GM23248 (cell line): Measurements from ENCODE around the gene BCAS4. TPM values are rescaled to one million over a fixed set of nuclear protein-coding genes. Genes with fewer than 3 reads are reported as not detected.

Source experiments
- DNase-seq: peaks from one replicate; pipeline ENCODE4 v3.0.0-alpha.2; 2015
- H2AFZ ChIP-seq: fragments of 200-600 bp; sonication (generic); 2 replicates; pipeline ENCODE4 v1.6.1; 2016; ENCODE audit warnings: antibody characterized with exemption
- H3F3A ChIP-seq: fragments of 200-600 bp; sonication (generic); 2 replicates; pipeline ENCODE4 v1.6.1; 2016; ENCODE audit warnings: mild to moderate bottlenecking, antibody characterized with exemption, mixed run types; ENCODE audit not compliant: insufficient read depth
- H3K27ac ChIP-seq: fragments of 200-600 bp; sonication (generic); 2 replicates; pipeline ENCODE4 v1.5.1; 2016; ENCODE audit warnings: mild to moderate bottlenecking
- H3K27me3 ChIP-seq: fragments of 200-600 bp; sonication (generic); replicated peaks from 2 replicates; pipeline ENCODE4 v1.6.1; 2016; ENCODE audit warnings: mild to moderate bottlenecking; ENCODE audit not compliant: insufficient read depth
- H3K36me3 ChIP-seq: fragments of 200-600 bp; sonication (generic); 2 replicates; pipeline ENCODE4 v1.6.1; 2016; ENCODE audit warnings: low read depth, mild to moderate bottlenecking
- H3K4me1 ChIP-seq: fragments of 200-600 bp; sonication (generic); 2 replicates; pipeline ENCODE4 v1.6.1; 2016; ENCODE audit warnings: mild to moderate bottlenecking; ENCODE audit not compliant: insufficient read depth
- H3K4me2 ChIP-seq: fragments of 200-600 bp; sonication (generic); one replicate; pipeline ENCODE4 v1.6.1; 2016; ENCODE audit warnings: mild to moderate bottlenecking; ENCODE audit not compliant: unreplicated experiment
- H3K4me3 ChIP-seq: fragments of 200-600 bp; sonication (generic); 2 replicates; pipeline ENCODE4 v1.5.1; 2016; ENCODE audit warnings: mild to moderate bottlenecking
- H3K79me2 ChIP-seq: fragments of 200-600 bp; sonication (generic); 2 replicates; pipeline ENCODE4 v1.6.1; 2016; ENCODE audit warnings: mild to moderate bottlenecking; ENCODE audit not compliant: insufficient read depth
- H3K9ac ChIP-seq: fragments of 200-600 bp; sonication (generic); 2 replicates; pipeline ENCODE4 v1.6.1; 2016; ENCODE audit warnings: mild to moderate bottlenecking
- H3K9me2 ChIP-seq: fragments of 200-600 bp; sonication (generic); 2 replicates; pipeline ENCODE4 v1.6.1; 2016; ENCODE audit warnings: mixed run types, mild to moderate bottlenecking, moderate library complexity; ENCODE audit not compliant: insufficient read depth
- H3K9me3 ChIP-seq: fragments of 200-600 bp; sonication (generic); one replicate; pipeline ENCODE4 v1.6.1; 2017; ENCODE audit warnings: low read depth
- H4K20me1 ChIP-seq: fragments of 200-600 bp; sonication (generic); 2 replicates; pipeline ENCODE4 v1.6.0; 2016; ENCODE audit not compliant: insufficient read depth
- EZH2 ChIP-seq: fragments of 200-600 bp; sonication (generic); IDR thresholded peaks from 2 replicates; pipeline ENCODE4 v1.6.1; 2018; ENCODE audit warnings: antibody characterized with exemption, mild to moderate bottlenecking; ENCODE audit not compliant: insufficient read depth, poor library complexity, severe bottlenecking
- EZH2phosphoT487 ChIP-seq: fragments of 200-600 bp; sonication (generic); IDR thresholded peaks from 2 replicates; pipeline ENCODE4 v1.6.1; 2018; ENCODE audit warnings: antibody characterized with exemption, moderate library complexity, mild to moderate bottlenecking, low read depth; ENCODE audit not compliant: insufficient read depth
- WGBS, 2 experiments: methylation state at CpG; one replicate each; pipeline ENCODE4 v1.1.6; 2015 to 2017; ENCODE audit warnings: low lambda C conversion rate in 2 of 2, low coverage in 1 of 2; ENCODE audit errors: missing lambda C conversion rate in 2 of 2; 5-methylcytosine and 5-hydroxymethylcytosine counted together
- in situ Hi-C: fragments of 300-500 bp; cut with MboI; formaldehyde crosslinking; loops from 2 replicates; pipeline ENCODE4 v1.15.0; 2020
- polyA plus RNA-seq: library from polyadenylated mRNA; unstranded; fragments of >200 nt; fragmentation: Nextera tagmentation; extraction: Ambion mirVana; gene quantifications from 2 replicates; pipeline ENCODE4 v1.2.1, GENCODE V29; 2016
- total RNA-seq: library from RNA; depleted of rRNA; stranded (reverse); fragments of >200 nt; shearing (Covaris generic); gene quantifications from 2 replicates; pipeline ENCODE4 v1.2.3, GENCODE V29; 2014

The BCAS4 gene
- total and polyA plus RNA-seq, 2 experiments from 2014 or later = 12.6 to 16.8 TPM

DNA sequence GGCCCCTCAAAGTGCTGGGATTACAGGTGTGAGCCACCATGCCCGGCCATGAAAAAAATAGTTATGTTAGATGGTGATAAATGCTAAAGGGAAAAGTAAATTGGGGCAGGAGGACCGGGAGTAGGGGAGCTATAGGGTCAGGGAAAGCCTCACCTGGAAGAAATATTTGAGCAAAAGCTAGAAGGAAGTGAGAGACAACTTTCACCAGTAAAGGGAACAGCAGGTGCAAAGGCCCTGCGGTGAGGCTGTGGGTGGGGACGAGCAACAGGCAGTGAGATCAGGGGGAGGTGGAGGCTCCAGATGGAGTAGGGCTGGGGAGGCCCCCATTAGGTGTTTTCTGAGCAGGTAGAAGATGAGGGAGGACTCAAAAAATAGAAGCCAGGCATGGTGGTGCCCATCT, 16.0 kb downstream of the BCAS4 start:
- H3K4me1 ChIP-seq = peaks cover 9% of the 10 kb centered on the region
- in situ Hi-C loops = loop anchor here (25.0 kb wide), 1 partner anchor 501 kb away; no protein-coding TSS in a partner anchor
- WGBS, 2 experiments = 91 to 94% methylated on average over 4 of the region's 4 CpGs

DNA sequence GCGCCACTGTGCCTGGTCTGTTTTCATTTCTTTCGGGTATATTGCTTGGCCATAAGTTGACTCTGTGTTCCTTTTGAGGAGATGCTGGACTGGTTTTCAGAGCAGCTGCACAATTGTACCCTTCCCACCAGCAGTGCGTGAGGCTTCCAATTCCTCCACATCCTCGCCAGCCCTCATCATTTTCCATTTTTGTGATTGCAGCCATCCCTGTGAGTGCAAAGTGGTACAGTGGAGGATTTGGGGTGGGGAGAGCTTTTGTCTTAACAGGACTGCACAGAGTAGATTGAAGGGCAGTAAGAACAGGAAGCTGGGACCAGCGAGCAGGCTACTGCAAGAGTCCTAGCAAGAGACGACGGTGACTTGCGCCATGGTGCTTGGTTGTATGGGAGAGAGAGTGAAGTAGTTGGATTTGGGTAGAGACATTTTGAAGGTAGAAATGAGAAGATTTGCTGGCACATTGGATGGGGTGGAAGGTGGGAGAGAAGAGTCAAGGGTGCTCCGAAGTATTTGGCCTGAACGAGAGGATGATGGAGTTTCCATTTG, 18.3 kb downstream of the BCAS4 start:
- H3K27me3 ChIP-seq = no peaks in the 10 kb centered on the region
- no peak for DNase-seq
- whole genome bisulfite sequencing, 2 experiments = 88 to 94% methylated on average over 10 of the region's 10 CpGs
- no peak overlapping the region for H3K4me3 ChIP-seq
- H3K9me3 ChIP-seq = no peaks in the 10 kb centered on the region
- H3K36me3 ChIP-seq = no peaks in the 10 kb centered on the region
- peaks cover 12% of the 10 kb centered on the region for H3K4me1 ChIP-seq
- no peaks in the 10 kb centered on the region for H3K79me2 ChIP-seq
- TF ChIP-seq EZH2phosphoT487 (no peak), EZH2 (no peak)
- H3K4me2 ChIP-seq = no peak overlapping the region
- H3K9me2 ChIP-seq = no peaks in the 10 kb centered on the region
- no peaks in the 10 kb centered on the region for H4K20me1 ChIP-seq
- H2AFZ ChIP-seq = no peak overlapping the region
- H3K27ac ChIP-seq = no peak overlapping the region
- H3K9ac ChIP-seq = no peak overlapping the region
- in situ Hi-C loops = loop anchor here (25.0 kb wide), 1 partner anchor 499 kb away; no protein-coding TSS in a partner anchor
- H3F3A ChIP-seq = peaks cover 6% of the 10 kb centered on the region; the same call in 1 of the 2 replicates

More for the DNA sequence above, 16.0 kb downstream of the BCAS4 start:
- H3K9me3 ChIP-seq = no peaks in the 10 kb centered on the region
- H3K27me3 ChIP-seq = no peaks in the 10 kb centered on the region
- H3F3A ChIP-seq = peaks cover 6% of the 10 kb centered on the region; the same call in 1 of the 2 replicates
- H3K27ac ChIP-seq = no peak overlapping the region
- no peak for DNase-seq
- no peaks in the 10 kb centered on the region for H3K79me2 ChIP-seq
- no peak overlapping the region for H2AFZ ChIP-seq
- TF ChIP-seq EZH2phosphoT487 = no peak
- no peak for TF ChIP-seq EZH2
- no peaks in the 10 kb centered on the region for H3K9me2 ChIP-seq
- no peak overlapping the region for H3K4me3 ChIP-seq
- no peaks in the 10 kb centered on the region for H4K20me1 ChIP-seq
- H3K4me2 ChIP-seq = no peak overlapping the region
- no peak overlapping the region for H3K9ac ChIP-seq
- H3K36me3 ChIP-seq = no peaks in the 10 kb centered on the region

DNA sequence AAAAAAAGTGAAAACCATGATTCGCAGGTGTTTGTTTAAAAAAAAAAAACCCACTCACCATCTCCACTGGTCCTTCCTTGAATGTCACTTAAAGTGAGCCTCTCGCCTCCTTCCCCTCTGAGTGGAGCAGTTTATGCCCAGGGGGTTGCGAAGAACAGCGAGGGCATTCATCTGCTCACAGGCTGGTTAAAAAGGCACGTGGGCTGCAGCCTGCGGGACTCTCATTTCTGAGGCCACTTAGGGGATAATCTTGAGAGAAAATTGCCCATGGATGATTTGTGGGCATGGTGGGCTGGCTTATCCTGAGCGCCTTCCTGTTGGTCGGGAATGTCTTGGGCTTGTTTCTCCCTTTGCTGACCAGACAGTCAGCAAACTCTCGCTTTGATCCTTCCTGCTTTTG, 18.9 kb downstream of the BCAS4 start:
- Histone ChIP-seq H3K4me3 (no peak overlapping the region), H2AFZ (no peak overlapping the region), H3K79me2 (no peaks in the 10 kb centered on the region), H3K36me3 (no peaks in the 10 kb centered on the region), H4K20me1 (no peaks in the 10 kb centered on the region), H3F3A (peaks cover 6% of the 10 kb centered on the region; the same call in 1 of the 2 replicates), H3K9me3 (no peaks in the 10 kb centered on the region), H3K27ac (no peak overlapping the region), H3K4me2 (no peak overlapping the region), H3K9me2 (no peaks in the 10 kb centered on the region), H3K9ac (no peak overlapping the region), H3K4me1 (peaks cover 16% of the 10 kb centered on the region), H3K27me3 (no peaks in the 10 kb centered on the region)
- DNase-seq = no peak
- TF ChIP-seq EZH2 = no peak
- TF ChIP-seq EZH2phosphoT487 = no peak
- in situ Hi-C loops = loop anchor here (25.0 kb wide), 1 partner anchor 498 kb away; no protein-coding TSS in a partner anchor
- WGBS, 2 experiments = 90 to 95% methylated on average over 9 of the region's 9 CpGs

DNA sequence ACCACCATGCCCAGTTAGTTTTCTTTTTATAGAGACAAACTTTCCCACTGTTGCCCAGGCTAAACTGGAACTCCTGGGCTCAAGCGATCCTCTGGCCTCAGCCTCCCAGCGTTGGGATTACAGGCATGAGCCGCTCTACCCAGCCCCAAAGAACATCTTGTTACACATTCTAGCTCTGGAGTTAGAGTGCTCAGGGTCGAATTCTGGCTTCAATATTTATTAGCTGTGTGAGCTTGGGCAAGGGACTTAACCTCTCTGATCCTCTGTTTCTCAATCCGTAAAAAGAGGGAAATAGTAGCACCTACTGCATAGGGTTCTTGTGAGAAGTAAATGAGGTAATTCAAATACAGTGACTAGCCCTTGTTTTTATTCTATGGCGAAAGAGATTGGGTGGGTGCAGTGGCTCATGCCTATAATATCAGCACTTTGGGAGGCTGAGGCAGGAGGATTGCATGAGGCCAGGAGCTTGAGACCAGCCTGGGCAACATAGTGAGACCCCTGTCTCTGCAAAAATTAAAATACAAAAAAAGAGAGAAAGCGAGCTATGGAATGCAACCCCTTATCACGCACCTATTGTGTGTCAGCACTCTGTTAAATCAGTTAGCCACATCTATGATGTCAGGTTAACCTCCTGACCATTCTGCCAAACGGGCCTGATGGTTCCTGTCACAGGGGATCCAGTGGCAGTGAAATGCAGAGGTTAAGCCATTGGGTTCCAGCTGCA, 19.7 kb downstream of the BCAS4 start:
- Histone ChIP-seq H3K4me2 (no peak overlapping the region), H2AFZ (no peak overlapping the region)
- in situ Hi-C loops = loop anchor here (25.0 kb wide), 1 partner anchor 498 kb away; no protein-coding TSS in a partner anchor

More for the DNA sequence above, 19.7 kb downstream of the BCAS4 start:
- Histone ChIP-seq H3K4me3 (no peak overlapping the region), H3K9ac (no peak overlapping the region), H3F3A (peaks cover 6% of the 10 kb centered on the region; the same call in 1 of the 2 replicates), H3K36me3 (no peaks in the 10 kb centered on the region), H3K79me2 (no peaks in the 10 kb centered on the region), H3K27me3 (no peaks in the 10 kb centered on the region), H3K27ac (no peak overlapping the region), H3K9me3 (no peaks in the 10 kb centered on the region), H3K9me2 (no peaks in the 10 kb centered on the region), H3K4me1 (peaks cover 16% of the 10 kb centered on the region), H4K20me1 (no peaks in the 10 kb centered on the region)
- 75 to 88% methylated on average over 9 of the region's 9 CpGs for WGBS, 2 experiments
- no peak for DNase-seq
- TF ChIP-seq EZH2phosphoT487 (no peak), EZH2 (no peak)
